ENCODE results near the gene CDYL2. TPM values are rescaled to one million over a fixed set of nuclear protein-coding genes. Genes with fewer than 3 reads are reported as not detected.

Gene CDYL2, protein sequence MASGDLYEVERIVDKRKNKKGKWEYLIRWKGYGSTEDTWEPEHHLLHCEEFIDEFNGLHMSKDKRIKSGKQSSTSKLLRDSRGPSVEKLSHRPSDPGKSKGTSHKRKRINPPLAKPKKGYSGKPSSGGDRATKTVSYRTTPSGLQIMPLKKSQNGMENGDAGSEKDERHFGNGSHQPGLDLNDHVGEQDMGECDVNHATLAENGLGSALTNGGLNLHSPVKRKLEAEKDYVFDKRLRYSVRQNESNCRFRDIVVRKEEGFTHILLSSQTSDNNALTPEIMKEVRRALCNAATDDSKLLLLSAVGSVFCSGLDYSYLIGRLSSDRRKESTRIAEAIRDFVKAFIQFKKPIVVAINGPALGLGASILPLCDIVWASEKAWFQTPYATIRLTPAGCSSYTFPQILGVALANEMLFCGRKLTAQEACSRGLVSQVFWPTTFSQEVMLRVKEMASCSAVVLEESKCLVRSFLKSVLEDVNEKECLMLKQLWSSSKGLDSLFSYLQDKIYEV
- total RNA-seq (2022): 7.1 and 7.4 TPM in 2 replicates
- Bru-seq, nascent RNA: percentile 47 among the genes with signal in this experiment
- percentile 46 among the genes with signal in this experiment for BruChase-seq, experiment 1, labeled RNA remaining after a 6-hour chase
- percentile 43 among the genes with signal in this experiment for BruChase-seq, experiment 2, labeled RNA remaining after a 2-hour chase
- long read RNA-seq, full-length matches to known transcripts: 2 of 3 reads
- long read RNA-seq, partial matches to known transcripts: 0 of 3 reads
- long read RNA-seq, other reads (novel, unspliced or antisense): 1 of 3 reads

DNA sequence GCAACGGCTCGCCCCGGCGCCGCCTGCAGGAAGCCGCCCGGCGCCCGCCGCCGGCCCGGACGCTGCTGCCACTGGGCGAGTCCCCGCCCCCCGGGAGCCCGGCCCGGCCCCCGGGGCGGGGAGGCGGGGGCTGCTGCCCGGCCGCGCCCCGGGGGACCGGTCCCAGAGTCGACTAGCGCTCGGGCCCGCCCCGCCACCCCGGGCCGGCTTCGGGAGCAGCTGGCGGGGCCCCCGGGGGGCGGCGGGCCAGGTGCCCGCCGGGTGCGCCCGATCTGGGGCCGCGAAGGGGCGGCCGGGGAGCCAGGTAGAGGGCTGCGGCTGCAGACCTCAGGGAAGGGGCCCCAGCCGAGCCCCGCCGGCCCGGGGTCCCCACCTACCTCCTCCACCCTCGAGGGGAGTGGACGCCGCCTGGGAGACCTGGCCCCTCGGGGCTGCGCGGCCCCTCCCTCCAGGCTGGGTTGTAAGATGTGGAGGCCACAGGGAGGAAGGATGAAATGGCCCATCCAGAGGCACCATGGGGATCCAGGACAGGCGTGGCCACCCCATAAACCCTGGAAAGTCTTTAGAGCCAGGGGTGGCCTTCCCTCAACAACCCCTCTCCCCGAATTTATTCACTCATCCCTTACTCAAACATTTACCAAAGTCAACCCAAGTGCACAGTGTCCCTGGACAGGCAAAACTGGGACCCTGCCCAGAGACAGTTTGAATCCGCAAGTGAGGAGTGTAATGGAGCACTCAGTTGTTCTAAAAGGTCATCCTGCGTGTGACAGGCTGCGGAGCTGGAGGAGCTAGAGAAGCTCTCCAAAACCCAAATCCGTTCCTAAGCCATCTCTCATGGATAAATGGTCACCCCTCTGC lies at the start of gene CDYL2:
TSS of gene CDYL2 (minus strand) at position 73 of the 858 bp plus-strand sequence. CDS start 425 bp downstream, outside the sequence.
- Mint-ChIP-seq H3K27ac (ENCODE audit: low read depth, unreplicated experiment) (peak within 1 kb of the TSS; percentile 52), H3K4me1 (ENCODE audit: insufficient read depth, unreplicated experiment) (peaks cover 9% of the 10 kb centered on the region), H3K36me3 (ENCODE audit: insufficient read depth, unreplicated experiment) (no peaks in the 10 kb centered on the region), H3K4me3 (ENCODE audit: unreplicated experiment) (peak within 1 kb of the TSS; percentile 74), H3K9me3 (ENCODE audit: unreplicated experiment) (no peaks in the 10 kb centered on the region), H3K27me3 (ENCODE audit: insufficient read depth, unreplicated experiment) (no peaks in the 10 kb centered on the region)
- ChIA-PET POLR2A (no interaction called here), CTCF (no interaction called here)
- BruUV-seq (replicated peaks): no TSS peak
- intact Hi-C loops (cut with micrococcal nuclease): no loop called here
- TF ChIP-seq, protein P1, sequence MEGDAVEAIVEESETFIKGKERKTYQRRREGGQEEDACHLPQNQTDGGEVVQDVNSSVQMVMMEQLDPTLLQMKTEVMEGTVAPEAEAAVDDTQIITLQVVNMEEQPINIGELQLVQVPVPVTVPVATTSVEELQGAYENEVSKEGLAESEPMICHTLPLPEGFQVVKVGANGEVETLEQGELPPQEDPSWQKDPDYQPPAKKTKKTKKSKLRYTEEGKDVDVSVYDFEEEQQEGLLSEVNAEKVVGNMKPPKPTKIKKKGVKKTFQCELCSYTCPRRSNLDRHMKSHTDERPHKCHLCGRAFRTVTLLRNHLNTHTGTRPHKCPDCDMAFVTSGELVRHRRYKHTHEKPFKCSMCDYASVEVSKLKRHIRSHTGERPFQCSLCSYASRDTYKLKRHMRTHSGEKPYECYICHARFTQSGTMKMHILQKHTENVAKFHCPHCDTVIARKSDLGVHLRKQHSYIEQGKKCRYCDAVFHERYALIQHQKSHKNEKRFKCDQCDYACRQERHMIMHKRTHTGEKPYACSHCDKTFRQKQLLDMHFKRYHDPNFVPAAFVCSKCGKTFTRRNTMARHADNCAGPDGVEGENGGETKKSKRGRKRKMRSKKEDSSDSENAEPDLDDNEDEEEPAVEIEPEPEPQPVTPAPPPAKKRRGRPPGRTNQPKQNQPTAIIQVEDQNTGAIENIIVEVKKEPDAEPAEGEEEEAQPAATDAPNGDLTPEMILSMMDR (IDR thresholded peaks at IDR 0.05; ENCODE audit: unreplicated experiment): no peak
- DNase-seq (ENCODE audit: unreplicated experiment): peak; percentile 11

DNA sequence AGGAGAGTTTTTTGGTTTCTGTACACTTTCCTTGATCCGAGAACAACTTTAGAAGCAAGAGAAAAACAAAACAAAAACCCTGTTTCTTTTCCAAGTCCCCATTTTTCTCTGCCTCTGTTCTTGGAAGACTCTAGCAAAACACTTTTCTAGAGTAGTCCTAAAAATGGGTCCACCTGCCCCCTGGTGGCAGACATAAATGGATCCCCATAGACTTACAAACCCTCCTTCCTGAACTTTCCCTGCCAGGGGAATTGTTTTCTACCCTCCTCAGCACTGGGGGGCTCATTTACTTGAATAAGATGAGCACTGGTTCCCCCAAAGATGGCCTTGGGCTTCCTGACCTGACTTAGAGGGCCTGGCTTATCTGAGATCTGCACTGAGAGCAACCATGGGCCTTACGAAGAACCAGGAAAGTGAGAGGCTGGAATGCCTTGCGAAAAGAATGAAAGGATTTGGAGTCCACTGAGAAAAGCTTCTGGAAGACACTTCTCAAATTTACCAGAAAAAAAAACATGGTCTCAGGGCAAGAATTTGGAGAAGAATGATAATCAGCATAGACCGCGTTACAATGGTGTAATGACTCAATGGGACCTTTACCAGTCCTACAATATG lies 48.0 kb upstream of the CDYL2 start:
- H3K27ac Mint-ChIP-seq (ENCODE audit: low read depth, unreplicated experiment): no peak overlapping the region
- no peaks in the 10 kb centered on the region for H3K4me1 Mint-ChIP-seq (ENCODE audit: insufficient read depth, unreplicated experiment)

GRCh38 chr16:80851831-80852230 lies 47.4 kb upstream of the CDYL2 start:
- TF ChIP-seq, protein P1 (IDR thresholded peaks at IDR 0.05; ENCODE audit: unreplicated experiment): no peak
- no peaks in the 10 kb centered on the region for H3K27me3 Mint-ChIP-seq (ENCODE audit: insufficient read depth, unreplicated experiment)
- H3K4me1 Mint-ChIP-seq (ENCODE audit: insufficient read depth, unreplicated experiment): no peaks in the 10 kb centered on the region
- intact Hi-C loops (cut with micrococcal nuclease): loop anchor here (1.0 kb wide), 1 partner anchor 325 kb away; no protein-coding TSS in a partner anchor
- CTCF ChIA-PET: interaction anchor here (0.7 to 0.9 kb wide), 5 partner anchors 21 to 1562 kb away, joined by 3 to 4 read pairs (median 3); no protein-coding TSS in a partner anchor
- POLR2A ChIA-PET: no interaction called here
- H3K4me3 Mint-ChIP-seq (ENCODE audit: unreplicated experiment): no peak overlapping the region
- no TSS peak for BruUV-seq (replicated peaks)
- no peaks in the 10 kb centered on the region for H3K36me3 Mint-ChIP-seq (ENCODE audit: insufficient read depth, unreplicated experiment)
- H3K9me3 Mint-ChIP-seq (ENCODE audit: unreplicated experiment): no peaks in the 10 kb centered on the region
- DNase-seq (ENCODE audit: unreplicated experiment): no peak
- no peak overlapping the region for H3K27ac Mint-ChIP-seq (ENCODE audit: low read depth, unreplicated experiment)

More for the DNA sequence above, 48.0 kb upstream of the CDYL2 start:
- DNase-seq (ENCODE audit: unreplicated experiment): peak; percentile 38
- no peak overlapping the region for H3K4me3 Mint-ChIP-seq (ENCODE audit: unreplicated experiment)
- intact Hi-C loops (cut with micrococcal nuclease): loop anchor here (1.0 kb wide), 1 partner anchor 325 kb away; no protein-coding TSS in a partner anchor
- ChIA-PET CTCF (interaction anchor here (0.7 to 0.9 kb wide), 7 partner anchors 22 to 1562 kb away, joined by 3 to 4 read pairs (median 3); no protein-coding TSS in a partner anchor), POLR2A (no interaction called here)
- TF ChIP-seq, protein P1 (IDR thresholded peaks at IDR 0.05; ENCODE audit: unreplicated experiment): peak; percentile 31
- peaks cover 5% of the 10 kb centered on the region for H3K27me3 Mint-ChIP-seq (ENCODE audit: insufficient read depth, unreplicated experiment)
- no TSS peak for BruUV-seq (replicated peaks)
- no peaks in the 10 kb centered on the region for H3K9me3 Mint-ChIP-seq (ENCODE audit: unreplicated experiment)
- no peaks in the 10 kb centered on the region for H3K36me3 Mint-ChIP-seq (ENCODE audit: insufficient read depth, unreplicated experiment)

All from MCF 10A (cell line).